GM19438 (cell line): ENCODE measurements around the gene CYCS.
"Not testable (repeated sequence)": the region's sequence is repeated elsewhere in the genome, so short reads cannot be mapped to it uniquely, and the experiment has no call there.

Source experiments
- ATAC-seq: cut with Tn5 transposase; IDR thresholded peaks from one replicate; pipeline ENCODE4 v1.9.1; 2021; ENCODE audit warnings: low read depth; ENCODE audit not compliant: unreplicated experiment

CYCS gene

DNA sequence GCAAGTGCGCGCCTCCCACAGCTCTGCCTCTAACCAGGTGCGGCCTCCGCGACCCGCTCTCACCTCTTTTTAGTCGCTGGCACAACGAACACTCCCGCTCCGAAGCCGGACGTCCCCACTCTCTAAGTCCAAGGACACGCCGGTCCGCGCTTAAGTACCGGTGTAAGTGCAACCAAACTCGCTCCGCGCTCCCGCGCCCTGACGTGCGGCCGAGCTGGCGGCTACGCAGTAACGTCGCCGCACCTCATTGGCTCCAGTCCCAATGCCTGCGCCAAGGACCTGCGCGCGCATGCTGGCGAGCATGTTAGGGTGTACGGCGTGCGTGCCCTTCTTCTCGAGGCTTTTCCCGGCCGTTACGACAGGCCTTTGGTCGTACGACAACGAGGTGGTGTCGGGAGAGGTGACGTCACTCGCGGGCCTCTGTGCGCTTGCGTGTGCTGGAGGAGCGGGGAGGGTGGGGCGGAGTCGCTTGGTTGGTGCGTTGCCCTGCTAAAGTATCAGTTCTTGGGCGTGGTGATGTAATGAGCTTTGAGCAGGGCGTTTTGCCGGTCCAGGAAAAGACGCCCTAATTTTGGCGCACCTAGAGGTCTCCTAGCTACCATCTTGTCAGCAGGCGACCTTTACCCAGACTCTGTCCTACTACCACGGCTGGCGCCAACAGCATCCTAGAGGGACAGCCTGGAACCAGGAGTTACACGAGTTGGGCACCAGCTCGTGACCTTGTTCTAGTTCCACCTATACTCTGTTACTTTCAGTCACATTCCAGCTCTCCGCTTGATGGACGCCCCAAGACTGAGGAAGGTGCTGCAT, at the start of gene CYCS:
CYCS (minus strand) TSS at position 124 of the 810 bp plus-strand sequence. CDS start 1,141 bp downstream, outside the sequence.
- peak; percentile 93 for ATAC-seq

DNA sequence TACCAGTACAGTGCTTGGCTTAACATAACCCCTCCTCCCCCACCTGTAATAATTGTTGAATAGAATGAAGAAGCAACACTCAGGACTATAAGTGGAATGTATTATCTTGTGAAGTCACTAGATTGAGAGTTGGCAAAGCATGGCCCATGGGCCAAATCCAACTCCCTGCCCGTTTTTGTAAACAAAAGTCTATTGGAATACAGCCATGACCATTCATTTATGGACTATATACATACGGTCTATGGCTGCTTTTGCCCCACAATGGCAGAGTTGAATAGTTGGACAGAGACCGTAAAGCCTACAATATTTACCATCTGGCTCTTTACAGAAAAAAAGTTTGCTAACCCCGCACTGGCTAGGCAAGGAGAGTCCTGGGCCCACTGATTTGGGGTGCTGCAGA, 48.1 kb upstream of the CYCS start:
- ATAC-seq = no peak

DNA sequence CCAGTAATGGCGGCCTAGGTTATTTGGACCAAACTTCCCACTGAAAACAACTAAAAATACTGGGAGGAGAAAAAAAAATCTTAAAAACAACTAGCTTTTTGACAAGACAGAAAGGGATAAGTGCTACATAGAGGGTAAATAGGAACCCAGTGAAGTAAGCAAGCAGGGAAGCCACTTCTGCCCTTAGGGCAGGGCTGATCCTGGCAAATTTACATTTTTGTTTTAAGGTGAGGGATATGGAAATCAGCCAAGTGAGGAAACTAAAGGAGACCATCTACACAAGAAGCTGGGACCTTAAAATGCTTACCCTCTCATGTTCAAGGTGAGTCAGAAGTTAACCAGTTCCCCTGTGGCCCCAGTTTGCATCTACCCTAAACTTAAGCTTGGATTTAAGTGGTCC, 46.5 kb upstream of the CYCS start:
- no peak for ATAC-seq

DNA sequence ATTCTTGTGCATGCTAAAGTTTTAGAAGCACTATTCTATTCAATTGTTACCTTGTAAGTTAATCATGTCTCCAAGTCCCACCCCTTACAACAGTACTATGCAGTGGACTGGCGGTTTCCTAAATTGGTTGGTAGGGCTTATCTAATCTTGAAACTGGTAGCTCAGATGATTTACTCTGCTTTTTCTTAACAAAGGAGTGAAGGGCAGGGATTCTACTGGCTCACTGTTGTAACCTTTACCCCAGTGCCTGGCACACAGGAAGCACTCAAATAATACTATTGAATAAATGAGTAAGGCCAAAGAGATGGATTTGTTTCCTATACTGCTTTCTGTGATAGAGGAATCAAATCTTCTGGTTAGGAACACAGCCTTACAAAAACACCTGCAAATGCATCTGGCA, 46.0 kb upstream of the CYCS start:
- ATAC-seq = no peak

DNA sequence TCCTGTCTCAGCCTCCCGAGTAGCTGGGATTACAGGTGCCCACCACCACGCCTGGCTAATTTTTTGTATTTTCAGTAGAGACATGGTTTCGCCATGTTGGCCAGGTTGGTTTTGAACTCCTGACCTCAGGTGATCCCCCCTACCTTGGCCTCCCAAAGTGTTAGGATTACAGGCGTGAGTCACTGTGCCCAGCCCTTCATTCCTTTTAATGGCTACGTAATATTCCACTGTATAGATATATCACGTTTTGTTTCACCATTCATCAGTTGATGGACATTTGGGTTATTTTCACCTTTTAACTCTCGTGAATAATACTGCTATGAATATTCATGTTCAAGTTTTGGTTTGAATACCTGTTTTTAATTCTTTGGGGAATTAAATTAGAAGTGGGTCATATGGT, 44.6 kb upstream of the CYCS start:
- no peak for ATAC-seq

DNA sequence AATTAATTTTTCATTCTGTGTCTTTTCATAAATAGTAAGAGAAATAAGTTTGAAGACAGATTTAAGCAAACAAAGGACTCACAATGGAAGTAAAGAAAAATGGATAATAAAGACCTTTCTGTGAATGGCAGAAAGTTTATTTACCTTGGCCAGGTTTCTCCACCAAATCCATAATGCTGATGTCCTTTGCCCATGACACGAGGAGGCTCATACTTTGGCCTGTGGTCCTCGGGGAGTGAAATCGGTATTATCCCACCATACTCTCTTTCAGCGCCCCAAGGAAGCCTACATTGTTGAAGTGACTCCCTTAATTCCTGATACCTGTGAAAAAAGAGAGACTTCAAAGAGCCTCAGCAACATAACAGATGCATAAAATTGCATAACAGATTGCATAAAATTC, 43.1 kb upstream of the CYCS start:
- no peak for ATAC-seq

DNA sequence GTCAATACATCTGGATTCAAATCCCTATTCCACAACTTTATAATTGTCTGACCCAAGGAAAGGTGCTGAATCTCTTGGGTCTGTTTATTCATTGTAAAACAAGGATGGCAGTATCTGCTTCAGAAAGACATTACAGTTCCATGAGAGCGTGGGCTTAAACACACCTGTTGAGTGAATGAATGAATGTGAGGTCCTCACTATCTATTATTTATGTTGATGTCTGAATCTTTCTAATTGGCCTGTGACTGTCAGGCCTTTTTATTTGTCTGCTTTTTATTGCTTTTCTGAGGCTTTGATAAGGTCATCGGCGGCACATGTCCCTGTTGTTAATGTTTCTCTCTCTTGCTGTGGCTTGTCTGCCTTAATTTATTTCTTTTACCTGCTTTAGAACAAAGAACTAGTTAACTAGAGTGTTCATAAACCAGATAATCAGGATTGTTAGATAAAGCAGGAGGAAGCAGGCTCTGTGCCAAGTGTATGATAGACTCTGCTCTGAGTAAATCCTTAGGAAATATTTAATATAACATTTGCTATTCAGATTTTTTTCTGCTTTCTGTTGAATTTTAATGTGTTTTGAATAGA, 42.3 kb upstream of the CYCS start:
- no peak for ATAC-seq

DNA sequence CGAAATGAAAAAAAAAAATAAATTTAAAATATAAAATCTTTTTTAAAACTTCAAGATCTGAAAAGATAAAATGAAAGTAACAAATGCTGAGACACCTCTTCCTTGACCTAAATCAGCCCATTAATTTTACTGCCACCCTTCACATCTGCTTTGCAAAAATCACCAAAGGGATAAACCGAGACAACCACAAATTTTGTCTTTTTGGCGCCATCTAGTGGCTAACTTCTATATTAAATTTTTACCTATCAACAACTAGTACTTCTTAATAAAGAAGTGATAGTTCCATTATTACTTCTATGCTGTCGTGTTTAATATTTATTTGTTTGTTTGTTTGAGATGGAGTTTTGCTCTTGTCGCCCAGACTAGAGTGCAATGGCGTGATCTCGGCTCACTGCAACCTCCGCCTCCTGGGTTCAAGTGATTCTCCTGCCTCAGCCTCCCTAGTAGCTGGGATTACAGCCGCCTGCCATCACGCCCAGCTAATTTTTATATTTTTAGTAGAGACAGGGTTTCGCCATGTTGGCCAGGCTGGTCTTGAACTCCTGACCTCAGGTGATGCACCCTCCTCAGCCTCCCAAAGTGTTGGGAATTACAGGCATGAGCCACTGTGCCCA, 35.0 kb upstream of the CYCS start:
- not testable (repeated sequence) for ATAC-seq

DNA sequence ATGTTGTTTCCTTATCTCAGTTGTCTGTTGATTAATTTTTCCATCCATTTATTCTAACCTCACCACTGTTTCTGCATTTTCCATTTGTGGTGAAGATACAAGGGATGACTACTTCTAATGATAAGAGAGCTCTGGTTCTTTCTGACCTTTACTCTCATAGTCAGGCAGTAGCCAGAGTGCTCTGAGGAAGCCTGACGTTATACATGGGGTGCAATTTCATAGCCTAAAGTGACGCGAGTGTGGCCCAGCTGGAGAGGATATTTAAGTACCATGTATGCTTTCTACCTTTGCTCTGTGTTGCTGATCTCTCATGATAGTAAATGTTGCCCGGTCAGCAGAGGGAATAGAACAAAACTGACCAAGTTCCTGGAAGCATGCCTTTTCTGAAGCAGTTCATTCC, 33.9 kb upstream of the CYCS start:
- no peak for ATAC-seq

DNA sequence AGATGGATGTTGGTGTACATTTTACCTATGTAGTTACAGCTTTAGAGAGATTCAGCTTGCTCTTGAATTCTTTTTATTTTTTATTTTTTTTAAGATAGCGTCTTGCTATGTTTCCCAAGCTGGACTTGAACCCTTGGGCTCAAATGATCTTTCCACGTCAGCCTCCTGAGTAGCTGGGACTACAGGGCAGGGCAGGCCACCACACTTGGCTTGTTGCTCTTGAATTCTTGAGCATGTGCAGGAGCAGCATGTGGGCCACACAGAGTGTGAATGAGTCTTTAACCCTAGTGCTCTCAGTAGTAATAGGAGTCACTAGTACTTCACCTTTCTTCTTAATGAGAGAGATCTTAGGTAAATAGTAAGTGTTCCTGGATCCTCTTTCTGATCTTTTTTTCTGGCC, 26.7 kb upstream of the CYCS start:
- no peak for ATAC-seq

DNA sequence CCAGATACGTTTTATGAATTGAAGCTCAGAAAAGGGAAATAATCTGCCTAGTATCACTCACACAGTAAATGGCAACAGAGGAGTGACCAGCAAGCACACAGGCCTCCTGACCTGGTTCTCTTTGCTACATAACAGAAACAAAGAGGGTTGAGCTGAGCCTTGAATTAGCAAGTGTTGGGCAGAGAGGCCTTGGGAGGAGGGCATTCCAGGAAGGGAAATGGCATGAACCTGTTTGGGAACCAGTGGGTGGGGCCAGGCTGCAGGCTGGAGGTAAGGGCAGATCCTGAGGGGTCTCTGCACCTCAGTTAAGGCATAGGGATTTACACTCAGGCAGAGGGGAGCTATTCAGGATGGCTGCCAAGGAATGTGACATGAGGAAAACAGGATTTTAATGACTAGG, 24.8 kb upstream of the CYCS start:
- ATAC-seq = no peak

DNA sequence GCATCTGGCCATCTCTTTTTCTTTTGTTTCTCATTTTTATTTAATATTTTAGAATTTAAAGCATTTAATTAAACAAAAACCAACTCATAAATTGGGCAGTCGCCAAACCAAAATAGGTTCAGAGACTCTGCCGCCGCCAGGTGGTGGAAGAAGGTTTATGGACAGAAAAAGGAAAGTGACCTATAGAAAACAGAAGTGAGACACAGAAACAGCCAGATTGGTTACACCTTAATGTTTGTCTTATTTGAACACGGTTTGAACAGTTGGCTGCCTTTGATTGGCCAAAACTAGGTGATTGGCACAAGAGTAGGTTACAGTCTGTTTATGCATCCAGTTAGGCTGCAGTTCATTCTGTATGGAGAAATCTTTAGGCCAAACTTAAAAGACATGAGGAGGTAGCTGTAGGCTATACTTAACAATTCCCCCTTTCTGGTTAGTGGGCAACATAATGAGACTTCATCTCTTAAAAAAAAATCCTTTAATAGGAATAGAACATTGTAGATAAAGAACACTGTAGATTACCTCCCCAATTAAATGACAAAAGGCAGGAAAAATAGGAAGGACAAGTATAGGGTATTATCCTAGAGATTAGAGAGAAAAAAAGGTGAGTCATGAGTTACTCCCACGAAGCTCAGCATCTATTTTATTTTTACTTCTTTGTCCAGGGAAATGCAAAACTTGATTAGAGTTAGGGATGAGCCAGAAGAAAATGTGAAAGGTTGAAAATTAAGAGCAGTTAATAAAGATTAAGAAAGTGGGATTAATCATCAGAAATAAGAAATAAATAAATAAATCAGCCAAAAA, 23.9 kb upstream of the CYCS start:
- no peak for ATAC-seq

DNA sequence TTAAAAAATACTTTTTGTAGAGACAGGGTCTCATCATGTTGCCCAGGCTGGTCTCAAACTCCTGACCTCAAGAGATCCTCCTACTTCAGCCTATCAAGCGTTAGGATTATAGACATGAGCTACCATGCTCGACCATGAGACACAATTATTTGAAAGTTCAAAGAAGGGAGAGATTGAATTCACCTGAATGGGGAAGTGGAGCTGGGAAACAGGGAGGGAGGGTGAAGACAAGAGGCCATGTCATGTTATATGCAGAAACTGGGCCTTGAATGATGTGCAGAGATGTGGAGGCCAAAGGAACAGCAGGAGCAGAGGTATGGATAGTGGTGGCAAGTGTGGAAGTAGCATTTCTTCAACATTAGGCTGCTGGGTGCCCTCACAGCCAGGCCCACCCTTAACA, 18.7 kb upstream of the CYCS start:
- no peak for ATAC-seq

DNA sequence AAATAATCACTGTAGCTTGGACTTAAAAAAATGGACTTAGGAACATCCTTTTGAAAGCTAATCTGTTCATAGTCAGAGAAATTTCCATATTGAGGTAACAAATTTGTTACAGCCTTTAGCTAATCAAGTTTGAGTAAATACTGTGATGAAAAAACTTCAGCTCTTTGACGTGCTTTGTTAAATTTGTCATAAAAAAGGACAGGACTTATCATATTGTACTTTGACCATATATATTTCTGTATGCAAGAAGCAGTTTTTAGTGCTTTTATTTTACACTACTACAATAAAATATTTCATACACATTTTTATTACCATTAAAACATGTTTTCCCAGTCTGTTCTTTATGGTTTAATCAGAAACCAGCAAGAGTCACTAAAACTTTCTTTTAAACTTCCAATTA, 14.5 kb upstream of the CYCS start:
- no peak for ATAC-seq

DNA sequence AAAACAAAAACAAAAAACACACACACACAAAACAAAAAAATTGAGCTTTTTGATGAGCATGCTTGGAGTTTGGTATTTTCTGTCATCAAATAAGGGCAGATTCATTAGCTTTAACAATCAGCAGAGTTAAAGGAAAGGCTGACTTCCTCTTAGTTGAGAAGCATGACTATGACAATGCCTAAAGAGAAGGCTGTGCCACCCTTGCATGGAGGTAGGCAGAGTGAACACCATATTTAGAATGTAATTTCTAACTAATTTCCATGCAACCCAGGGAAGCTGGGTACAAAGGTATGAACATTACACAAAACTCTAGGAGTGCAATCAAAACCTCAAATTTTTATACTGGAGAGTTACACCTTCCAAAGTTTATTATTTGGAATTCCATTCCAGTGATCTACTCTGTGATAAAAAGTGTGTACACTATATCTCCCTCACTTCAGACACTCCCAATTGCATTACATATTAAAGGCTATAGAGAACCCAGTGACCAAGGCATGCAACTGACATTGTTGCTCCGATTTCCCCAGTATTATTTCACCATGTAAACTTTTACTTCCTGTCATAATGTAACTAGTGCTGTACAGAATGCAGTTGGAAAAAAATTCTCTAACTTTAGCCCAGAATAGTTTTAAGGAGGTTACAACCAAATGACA, 9.4 kb upstream of the CYCS start:
- no peak for ATAC-seq

DNA sequence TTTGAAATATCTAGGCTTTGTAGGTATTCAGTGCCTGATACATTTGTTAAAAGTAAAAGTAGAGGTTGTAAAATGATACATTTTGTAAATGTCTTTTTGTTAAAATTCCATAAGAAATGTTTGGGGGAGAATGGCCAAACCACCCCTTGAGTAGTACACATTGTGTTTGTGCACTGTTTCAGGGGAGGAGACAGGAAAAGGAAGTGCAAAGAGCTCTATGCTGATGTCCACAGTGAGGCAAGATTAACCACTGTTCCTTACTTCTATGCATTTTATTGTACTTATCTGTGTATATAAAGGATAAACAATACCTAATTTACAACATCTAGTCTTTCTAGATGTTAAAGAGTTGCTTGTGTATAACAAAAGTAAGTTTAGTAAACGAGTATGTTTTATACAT, 7.4 kb upstream of the CYCS start:
- no peak for ATAC-seq

DNA sequence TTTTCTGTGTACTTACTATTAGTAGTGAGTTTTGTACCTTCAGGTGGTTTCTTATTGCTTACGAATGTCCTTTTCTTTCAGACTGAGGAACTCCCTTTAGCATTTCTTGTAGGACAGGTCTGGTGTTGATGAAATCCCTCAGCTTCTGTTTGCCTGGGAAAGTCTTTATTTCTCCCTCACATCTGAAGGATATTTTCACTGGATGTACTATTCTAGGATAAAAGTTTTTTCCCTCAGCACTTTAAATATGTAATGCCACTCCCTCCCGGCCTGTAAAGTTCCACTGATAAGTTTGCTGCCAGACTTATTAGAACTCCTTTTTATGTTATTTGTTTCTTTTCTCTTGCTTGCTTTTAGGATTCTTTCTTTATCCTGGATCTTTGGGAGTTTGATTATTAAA, 1.7 kb upstream of the CYCS start:
- no peak for ATAC-seq

DNA sequence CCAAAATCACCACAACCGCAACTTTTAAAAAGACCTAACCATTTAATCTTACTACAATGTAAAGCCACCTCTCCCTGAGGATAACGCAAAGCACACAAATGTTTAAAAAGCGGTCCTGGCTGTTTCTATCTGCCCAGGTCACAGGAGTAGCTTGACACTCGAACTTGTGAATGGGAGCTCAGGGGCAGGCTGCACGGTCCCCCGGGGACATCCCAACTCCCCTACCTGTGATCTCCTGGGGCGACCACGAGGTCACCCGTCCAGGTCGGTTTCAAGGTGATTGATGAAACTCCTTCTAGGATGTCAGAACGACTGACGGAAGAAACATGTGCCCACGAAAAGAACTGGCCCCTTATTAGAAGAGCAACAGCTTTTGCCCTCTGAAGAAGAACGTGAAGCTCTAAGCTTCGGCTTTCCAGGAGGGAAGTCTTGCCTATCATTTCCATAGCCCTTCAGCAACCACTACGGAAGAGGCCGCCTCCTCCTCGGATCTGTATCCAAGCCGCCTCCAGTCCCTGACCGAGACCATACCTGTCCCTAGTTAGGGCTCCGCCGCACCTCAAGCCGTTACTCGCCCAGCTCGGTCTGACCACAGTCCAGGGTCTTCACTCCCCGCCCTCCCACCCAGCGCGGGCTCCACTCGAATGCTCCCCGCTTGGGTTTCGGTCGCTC, 459 bp downstream of the CYCS start:
- ATAC-seq = peak; percentile 17

DNA sequence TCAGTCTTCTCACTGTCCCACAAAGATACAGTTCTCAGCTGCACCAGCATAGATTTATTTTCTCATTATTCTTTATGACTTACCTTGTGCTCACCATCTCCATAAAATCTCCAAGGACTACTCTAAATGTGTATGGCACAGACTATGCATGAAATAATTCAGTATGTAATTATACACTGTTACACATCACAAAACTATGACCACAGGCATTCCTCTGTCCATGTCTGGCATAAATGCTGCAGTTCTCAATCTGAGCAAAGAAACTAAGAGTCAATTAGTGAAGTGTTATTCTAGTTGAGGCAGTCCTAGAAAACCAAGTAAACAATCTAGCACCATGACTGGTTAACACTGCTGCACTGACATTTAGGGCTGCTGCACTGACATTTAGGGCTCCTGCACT, 2.7 kb downstream of the CYCS start:
- no peak for ATAC-seq

DNA sequence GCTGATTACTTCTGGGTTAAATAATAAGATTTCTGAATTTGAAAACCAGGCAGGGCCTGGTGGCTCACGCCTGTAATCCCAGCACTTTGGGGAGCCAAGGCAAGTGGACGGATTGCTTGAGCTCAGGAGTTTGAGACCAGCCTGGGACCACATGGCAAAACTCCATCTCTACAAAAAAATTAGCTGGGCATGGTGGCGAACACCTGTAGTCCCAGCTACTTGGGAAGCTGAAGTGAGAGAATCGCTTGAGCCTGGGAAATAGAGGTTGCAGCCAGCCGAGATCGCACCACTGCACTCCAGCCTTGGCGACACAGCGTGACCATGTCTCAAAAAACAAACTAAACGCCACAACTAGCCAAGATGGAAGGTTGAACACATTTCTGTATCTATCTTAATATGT, 3.5 kb downstream of the CYCS start:
- no peak for ATAC-seq
